Mucosa of gallbladder (tissue), 1 donor: ENCODE data around the gene ACTRT1. TPM values are rescaled to one million over a fixed set of nuclear protein-coding genes. Genes with fewer than 3 reads are reported as not detected.

ENCODE experiments used
- DNase-seq: peaks from one replicate; pipeline ENCODE4 v3.0.0-alpha.2; 2020; ENCODE audit warnings: low spot score
- total RNA-seq: library from RNA; stranded (reverse); gene quantifications from one replicate; pipeline ENCODE4 v1.2.1, GENCODE V29; 2021
- donor health status: DM: no; HTN: no; CAD: no.

The ACTRT1 gene
- total RNA-seq: not detected

DNA sequence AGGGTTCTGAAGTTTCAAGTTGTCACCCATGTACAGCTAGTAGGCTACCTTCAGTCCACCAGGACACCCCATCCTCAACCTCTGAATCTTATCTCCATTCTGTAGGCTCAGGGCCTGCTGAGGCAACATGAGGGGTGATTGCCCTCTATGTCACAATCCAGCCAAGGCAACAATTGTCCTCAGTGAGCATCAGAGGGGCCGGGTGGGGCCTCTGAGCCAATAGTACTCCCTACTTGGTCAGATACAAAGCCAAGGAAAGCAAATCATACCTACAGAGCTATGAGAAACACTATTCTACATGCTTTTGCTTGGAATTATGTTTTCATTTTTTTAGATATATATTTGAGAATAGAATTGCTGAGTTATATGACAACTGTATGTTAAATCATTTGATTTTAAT lies at the start of gene ACTRT1:
Gene ACTRT1 (minus strand): TSS at position 101 of the 400 bp plus-strand sequence. CDS start 197 bp downstream, outside the sequence.
- DNase-seq: no peak

DNA sequence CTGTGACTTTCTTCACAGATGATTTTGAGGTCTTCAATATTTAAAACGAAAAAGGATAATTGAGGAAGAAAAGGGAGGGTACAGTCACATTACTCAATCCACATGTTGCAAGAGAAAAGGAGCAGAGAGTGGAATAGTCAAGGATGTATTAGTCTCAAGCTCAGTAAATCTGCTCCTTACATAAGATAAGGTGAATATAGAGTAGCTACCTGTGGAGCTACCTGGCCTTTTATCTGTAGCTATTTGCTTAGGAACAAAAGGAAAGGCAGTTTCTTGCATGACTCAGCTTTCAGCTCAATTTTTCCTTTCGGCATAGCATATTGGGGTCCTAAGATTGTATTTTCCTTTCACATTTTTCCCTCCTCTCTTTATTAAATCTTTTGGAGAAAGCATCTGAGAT lies 26.3 kb upstream of the ACTRT1 start:
- no peak for DNase-seq

DNA sequence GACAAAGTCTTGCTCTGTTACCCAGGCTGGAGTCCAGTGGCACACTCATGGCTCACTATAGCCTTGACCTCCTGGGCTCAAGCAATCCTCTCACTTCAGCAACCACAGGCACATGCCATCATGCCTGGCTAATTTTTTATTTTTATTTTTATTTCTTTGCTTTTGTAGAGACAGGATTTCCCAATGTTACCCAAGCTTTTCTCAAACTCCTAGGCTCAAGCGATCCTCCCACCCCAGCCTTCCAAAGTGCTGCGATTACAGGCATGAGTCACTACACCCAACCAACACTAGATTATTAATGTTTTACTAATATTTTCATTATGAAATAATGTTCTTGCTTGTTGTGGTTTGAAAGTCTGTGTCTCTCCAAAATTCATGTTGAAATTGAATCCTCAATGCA lies 5.2 kb upstream of the ACTRT1 start:
- DNase-seq: no peak

DNA sequence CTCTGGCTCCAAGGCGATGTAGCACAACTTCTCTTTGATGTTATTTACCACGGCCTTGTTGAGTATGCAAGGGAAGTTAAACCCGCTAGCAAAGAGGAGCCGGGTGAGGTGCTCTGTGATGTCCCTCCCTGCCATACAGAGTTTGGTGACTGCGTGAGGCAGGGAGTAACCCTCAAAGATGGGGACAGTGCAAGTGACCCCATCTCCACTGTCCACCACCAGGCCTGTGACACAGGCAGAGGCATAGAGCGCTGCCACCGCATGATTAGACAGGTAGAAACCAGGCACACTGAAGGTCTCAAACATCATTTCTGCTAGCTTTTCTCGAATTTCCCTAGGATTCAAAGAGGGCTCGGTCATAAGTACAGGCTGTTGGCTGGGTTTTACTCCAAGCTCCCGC lies 677 bp downstream of the ACTRT1 start:
- no peak for DNase-seq

DNA sequence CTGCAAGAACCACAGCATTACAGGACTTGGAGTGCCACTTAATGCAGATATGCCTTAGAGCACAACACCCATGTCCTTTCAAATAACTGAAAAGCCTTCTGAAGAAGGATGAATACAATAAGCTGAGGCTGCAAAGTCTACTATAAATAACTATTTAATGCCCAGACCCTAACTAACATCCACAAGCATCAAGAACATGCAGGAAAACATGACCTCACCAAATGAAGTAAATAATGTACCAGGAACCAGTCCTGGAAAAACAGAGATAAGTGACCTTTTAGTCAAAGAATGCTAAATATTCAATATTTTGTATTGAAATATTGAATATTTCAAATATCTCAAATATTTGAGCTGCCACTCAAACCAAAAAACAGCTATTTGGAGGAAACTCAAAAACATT lies 16.9 kb downstream of the ACTRT1 start:
- no peak for DNase-seq

DNA sequence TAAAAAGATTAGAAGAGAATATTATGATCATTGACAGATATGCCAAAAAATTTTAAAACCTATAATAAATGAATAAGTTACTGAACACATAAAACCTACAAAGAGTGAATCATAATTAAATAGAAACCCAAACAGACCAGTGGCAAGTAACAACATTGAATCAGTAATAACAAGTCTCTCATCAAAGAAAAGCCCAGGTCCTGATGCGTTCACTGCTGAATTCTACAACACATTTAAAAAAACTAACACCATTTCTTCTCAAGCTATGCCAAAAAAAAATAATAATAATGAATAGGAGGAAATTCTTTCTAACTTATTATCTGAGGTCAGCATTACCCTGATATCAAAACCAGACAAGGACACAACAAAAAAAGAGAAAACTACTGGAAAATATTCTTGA lies 30.6 kb downstream of the ACTRT1 start:
- no peak for DNase-seq

DNA sequence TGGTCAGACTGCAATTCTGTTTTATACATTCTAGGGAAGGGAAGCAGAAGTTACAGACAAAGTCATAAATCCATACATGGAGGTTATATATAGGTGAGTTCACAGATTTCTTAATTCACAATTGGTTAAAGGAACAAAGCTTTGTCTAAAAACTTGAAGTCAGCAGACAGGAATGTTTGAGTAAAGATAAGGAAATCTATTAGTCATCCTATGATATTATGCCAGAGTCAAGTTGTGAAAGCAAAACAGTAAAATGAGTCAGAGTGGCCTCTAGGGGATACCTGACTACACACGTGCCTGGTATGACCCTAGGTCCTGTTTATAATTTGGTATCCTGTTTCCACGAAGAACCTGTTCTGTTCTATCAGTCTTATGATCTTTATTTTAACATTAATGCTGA lies 31.5 kb downstream of the ACTRT1 start:
- DNase-seq: peak; percentile 35

DNA sequence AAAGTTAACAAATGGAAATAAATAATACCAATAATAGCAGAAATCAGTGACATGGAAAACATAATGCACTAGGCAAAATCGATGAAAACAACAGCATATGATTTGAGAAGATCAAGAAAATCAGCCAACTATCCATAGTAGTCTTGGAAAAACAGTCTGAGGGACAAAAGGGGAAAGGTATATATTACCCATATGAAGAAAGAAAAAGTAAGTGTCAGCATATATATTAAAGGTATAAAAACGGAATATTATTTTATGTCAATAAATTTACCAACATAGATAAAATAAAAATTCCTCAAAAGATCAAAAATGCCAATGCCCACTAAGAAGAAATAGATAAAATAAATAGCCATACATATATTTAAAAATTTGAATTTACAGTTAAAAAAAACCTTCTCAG lies 33.0 kb downstream of the ACTRT1 start:
- DNase-seq: no peak

DNA sequence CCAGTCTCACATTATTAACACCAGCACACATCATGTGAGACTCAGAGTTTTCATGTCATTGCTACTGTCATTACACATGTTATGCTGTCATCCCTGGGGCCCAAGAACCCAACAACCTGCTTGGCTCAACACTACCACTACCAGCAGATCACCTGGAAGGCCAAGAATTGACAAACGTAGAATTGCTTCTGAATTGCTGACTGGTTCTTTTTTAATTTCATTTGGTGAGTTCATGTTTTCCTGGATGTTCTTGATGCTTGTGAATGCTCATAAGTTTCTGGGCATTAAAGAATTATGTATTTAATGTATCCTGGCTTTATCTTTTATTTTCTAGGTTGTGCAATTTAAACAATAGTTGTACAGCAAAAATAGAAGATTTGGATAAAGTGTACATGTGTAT lies 40.2 kb downstream of the ACTRT1 start:
- no peak for DNase-seq

DNA sequence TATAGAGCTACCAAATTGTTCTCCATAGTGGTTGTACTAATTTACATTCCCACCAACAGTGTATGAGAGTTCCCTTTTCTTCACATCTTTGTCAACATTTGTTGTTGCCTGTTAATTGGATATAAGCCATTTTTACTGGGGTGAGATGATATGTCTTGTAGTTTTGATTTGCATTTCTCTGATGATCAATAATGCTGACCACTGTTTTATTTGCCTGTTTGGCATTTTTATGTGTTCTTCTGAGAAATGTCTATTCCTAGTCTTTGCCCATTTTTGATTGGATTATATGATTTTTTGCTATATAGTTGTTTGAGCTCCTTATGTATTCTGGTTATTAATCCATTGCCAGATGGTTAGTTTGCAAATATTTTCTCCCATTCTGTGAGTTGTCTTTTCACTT lies 44.3 kb downstream of the ACTRT1 start:
- DNase-seq: no peak
